Measurements from ENCODE around the gene GRIP2. TPM values are rescaled to one million over a fixed set of nuclear protein-coding genes. Genes with fewer than 3 reads are reported as not detected.

The GRIP2 gene
- total RNA-seq, 1 donor from 2014 or later, result not detected

GRCh38 chr3:14562121-14562890, 22.2 kb upstream of the GRIP2 start:
- Mint-ChIP-seq H3K4me3 (no peak overlapping the region), H3K36me3 (no peaks in the 10 kb centered on the region), H3K4me1 (peaks cover 55% of the 10 kb centered on the region), H3K9me3 (no peaks in the 10 kb centered on the region), H3K27me3 (ENCODE audit: insufficient read depth, low read depth) (peaks cover 8% of the 10 kb centered on the region), H3K27ac (no peak overlapping the region)
- Histone ChIP-seq H3K36me3 (no peaks in the 10 kb centered on the region), H2AFZ (replicated peaks) (no peak overlapping the region), H3K4me2 (no peak overlapping the region), H3K27me3 (no peaks in the 10 kb centered on the region), H3K79me2 (ENCODE audit: low read depth) (no peaks in the 10 kb centered on the region), H3K9me3 (ENCODE audit: low read depth) (no peaks in the 10 kb centered on the region), H3K9ac (no peak overlapping the region), H3K27ac (no peak overlapping the region), H3F3A (ENCODE audit: low read depth) (no peaks in the 10 kb centered on the region), H4K20me1 (ENCODE audit: low read depth) (no peaks in the 10 kb centered on the region), H3K4me3 (no peak overlapping the region), H3K4me1 (peaks cover 7% of the 10 kb centered on the region)
- TF ChIP-seq CTCF (IDR thresholded peaks at IDR 0.05) (no peak), EZH2phosphoT487 (IDR thresholded peaks at IDR 0.05) (no peak), EZH2 (IDR thresholded peaks at IDR 0.05) (no peak)
- no peak for DNase-seq (ENCODE audit: low spot score)

GRCh38 chr3:14561051-14561960, 21.2 kb upstream of the GRIP2 start:
- DNase-seq (ENCODE audit: low spot score), result no peak
- H3K4me3 Mint-ChIP-seq, result no peak overlapping the region
- Histone ChIP-seq H2AFZ (replicated peaks) (no peak overlapping the region), H3K36me3 (no peaks in the 10 kb centered on the region), H3K27ac (no peak overlapping the region), H3K9me3 (ENCODE audit: low read depth) (no peaks in the 10 kb centered on the region), H3K4me1 (peaks cover 7% of the 10 kb centered on the region), H3K4me2 (no peak overlapping the region), H4K20me1 (ENCODE audit: low read depth) (no peaks in the 10 kb centered on the region), H3K27me3 (no peaks in the 10 kb centered on the region), H3K9ac (no peak overlapping the region), H3K4me3 (no peak overlapping the region), H3F3A (ENCODE audit: low read depth) (no peaks in the 10 kb centered on the region), H3K79me2 (ENCODE audit: low read depth) (no peaks in the 10 kb centered on the region)
- peaks cover 11% of the 10 kb centered on the region for H3K27me3 Mint-ChIP-seq (ENCODE audit: insufficient read depth, low read depth)
- H3K4me1 Mint-ChIP-seq, result peaks cover 52% of the 10 kb centered on the region
- H3K27ac Mint-ChIP-seq, result no peak overlapping the region
- TF ChIP-seq EZH2phosphoT487 (IDR thresholded peaks at IDR 0.05) (no peak), EZH2 (IDR thresholded peaks at IDR 0.05) (no peak), CTCF (IDR thresholded peaks at IDR 0.05) (no peak)
- no peaks in the 10 kb centered on the region for H3K9me3 Mint-ChIP-seq
- no peaks in the 10 kb centered on the region for H3K36me3 Mint-ChIP-seq

GRCh38 chr3:14560110-14560509, 20.0 kb upstream of the GRIP2 start:
- no peak overlapping the region for H3K27ac Mint-ChIP-seq
- H3K4me3 ChIP-seq, result no peak overlapping the region

More at GRCh38 chr3:14560110-14560509, 20.0 kb upstream of the GRIP2 start:
- no peaks in the 10 kb centered on the region for H3K27me3 ChIP-seq
- TF ChIP-seq EZH2 (IDR thresholded peaks at IDR 0.05), result no peak
- TF ChIP-seq CTCF (IDR thresholded peaks at IDR 0.05), result no peak
- TF ChIP-seq EZH2phosphoT487 (IDR thresholded peaks at IDR 0.05), result no peak
- no peaks in the 10 kb centered on the region for H3K9me3 ChIP-seq (ENCODE audit: low read depth)
- DNase-seq (ENCODE audit: low spot score), result no peak
- peaks cover 7% of the 10 kb centered on the region for H3K4me1 ChIP-seq
- no peak overlapping the region for H3K4me2 ChIP-seq
- no peak overlapping the region for H2AFZ ChIP-seq (replicated peaks)
- H4K20me1 ChIP-seq (ENCODE audit: low read depth), result no peaks in the 10 kb centered on the region
- peaks cover 11% of the 10 kb centered on the region for H3K27me3 Mint-ChIP-seq (ENCODE audit: insufficient read depth, low read depth)
- H3F3A ChIP-seq (ENCODE audit: low read depth), result no peaks in the 10 kb centered on the region
- H3K9me3 Mint-ChIP-seq, result no peaks in the 10 kb centered on the region
- no peak overlapping the region for H3K9ac ChIP-seq
- no peaks in the 10 kb centered on the region for H3K79me2 ChIP-seq (ENCODE audit: low read depth)
- no peaks in the 10 kb centered on the region for H3K36me3 Mint-ChIP-seq
- no peak overlapping the region for H3K4me3 Mint-ChIP-seq
- no peak overlapping the region for H3K27ac ChIP-seq
- H3K36me3 ChIP-seq, result no peaks in the 10 kb centered on the region
- H3K4me1 Mint-ChIP-seq, result peaks cover 46% of the 10 kb centered on the region
